ENCODE results near the gene PRKG1.
"Not testable (repeated sequence)": the region's sequence is repeated elsewhere in the genome, so short reads cannot be mapped to it uniquely, and the experiment has no call there.

Gene PRKG1

DNA sequence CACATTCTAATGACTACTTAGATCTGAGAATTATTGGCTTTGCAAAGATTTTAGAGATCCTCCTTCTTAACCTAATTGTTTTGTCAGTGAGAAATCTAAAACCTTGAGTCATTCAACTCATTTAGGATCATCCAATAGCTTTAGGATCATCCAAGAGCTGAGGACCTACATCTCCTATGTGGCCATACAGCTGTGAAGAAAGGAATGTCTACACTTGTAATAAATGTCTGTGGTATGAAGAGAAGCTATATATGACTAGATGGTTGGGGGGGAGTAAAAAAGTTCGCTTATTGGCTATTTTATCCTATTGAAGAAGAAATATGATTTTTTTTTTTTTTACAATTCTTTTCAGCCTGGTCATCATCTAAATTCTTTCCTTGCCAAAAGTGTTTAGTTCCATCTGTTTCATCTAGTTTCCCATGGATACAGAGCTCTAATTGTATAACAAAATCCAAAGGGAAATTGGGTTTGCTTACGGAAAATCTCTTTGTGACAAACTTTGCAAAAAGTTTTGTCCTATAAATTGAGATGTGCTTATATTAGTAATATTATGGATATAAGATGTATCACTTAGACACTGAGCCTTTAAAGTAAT is 196.7 kb downstream of the PRKG1 start:
- DNase-seq (ENCODE audit: low spot score): no peak

GRCh38 chr10:51272099-51272498 is 197.8 kb downstream of the PRKG1 start:
- DNase-seq (ENCODE audit: low spot score): not testable (repeated sequence)

DNA sequence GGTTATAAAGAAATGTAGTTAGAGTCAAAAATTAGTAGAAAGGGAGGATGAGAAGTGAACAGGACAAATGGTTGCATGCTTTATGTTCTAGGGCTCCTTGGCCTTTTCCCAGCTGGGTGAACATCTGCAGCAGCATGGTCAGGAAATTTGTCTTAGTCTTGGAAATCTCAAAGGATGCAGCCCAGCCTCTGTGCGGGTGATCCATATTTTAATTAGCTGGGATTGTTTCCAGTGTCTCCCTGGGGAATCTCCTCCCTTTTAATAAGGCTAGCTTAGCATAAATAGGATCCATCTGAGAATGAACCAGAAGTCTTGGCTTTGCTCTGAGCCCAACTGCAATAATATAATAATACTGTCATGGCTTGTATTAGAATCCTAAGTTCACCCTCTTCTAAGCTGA is 198.3 kb downstream of the PRKG1 start:
- no peak for DNase-seq (ENCODE audit: low spot score)

DNA sequence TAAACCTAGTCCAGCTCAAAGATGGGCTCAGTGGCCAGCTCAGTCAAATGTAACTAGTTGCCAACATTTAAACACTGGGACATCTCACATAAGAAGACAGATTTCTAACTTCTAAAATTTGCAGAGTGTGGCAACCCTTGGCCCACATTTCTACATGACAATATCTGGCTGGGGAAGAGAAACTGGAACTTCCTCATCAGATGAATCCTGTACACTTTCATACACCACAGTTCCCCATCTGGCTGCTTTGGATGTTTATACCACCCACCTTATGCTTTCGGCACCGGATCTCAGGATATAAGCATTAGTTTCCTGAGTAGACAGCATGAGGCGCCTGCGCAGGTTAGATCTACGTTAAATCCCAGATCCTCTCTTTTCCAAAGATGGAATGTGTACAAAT is 199.3 kb downstream of the PRKG1 start:
- no peak for DNase-seq (ENCODE audit: low spot score)

DNA sequence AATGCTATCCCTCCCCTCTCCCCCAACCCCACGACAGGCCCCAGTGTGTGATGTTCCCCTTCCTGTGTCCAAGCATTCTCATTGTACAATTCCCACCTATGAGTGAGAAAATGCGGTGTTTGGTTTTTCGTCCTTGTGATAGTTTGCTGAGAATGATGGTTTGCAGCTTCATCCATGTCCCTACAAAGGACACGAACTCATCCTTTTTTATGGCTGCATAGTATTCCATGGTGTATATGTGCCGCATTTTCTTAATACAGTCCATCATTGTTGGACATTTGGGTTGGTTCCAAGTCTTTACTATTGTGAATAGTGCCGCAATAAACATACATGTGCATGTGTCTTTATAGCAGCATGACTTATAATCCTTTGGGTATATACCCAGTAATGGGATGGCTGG is 201.8 kb downstream of the PRKG1 start:
- DNase-seq (ENCODE audit: low spot score): not testable (repeated sequence)

GRCh38 chr10:51281387-51281786 is 207.1 kb downstream of the PRKG1 start:
- DNase-seq (ENCODE audit: low spot score): not testable (repeated sequence)

- no peak for DNase-seq (ENCODE audit: low spot score)
Observed at GRCh38 chr10:51285601-51286000, 211.3 kb downstream of the PRKG1 start.

- no peak for DNase-seq (ENCODE audit: low spot score)
Observed at GRCh38 chr10:51288511-51288910, 214.2 kb downstream of the PRKG1 start.

DNA sequence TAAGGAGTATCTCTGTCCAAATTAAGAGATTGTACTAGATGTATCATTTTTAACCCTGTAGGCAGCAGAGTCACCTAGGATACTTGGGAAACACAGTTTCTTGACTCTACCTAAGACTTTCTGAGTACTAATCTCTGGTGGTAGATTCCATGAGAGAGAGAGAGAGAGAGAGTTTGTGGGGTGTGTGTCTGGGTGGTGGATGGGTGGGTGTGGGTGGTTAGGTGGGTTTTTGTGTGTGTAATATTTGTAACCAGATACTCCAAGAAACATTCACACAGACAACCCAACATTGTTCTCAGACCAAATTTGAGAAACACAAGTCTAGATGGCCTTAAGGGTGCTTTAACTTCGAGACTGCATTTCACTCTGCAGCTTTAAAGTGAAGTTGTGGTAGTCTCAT is 215.2 kb downstream of the PRKG1 start:
- no peak for DNase-seq (ENCODE audit: low spot score)

DNA sequence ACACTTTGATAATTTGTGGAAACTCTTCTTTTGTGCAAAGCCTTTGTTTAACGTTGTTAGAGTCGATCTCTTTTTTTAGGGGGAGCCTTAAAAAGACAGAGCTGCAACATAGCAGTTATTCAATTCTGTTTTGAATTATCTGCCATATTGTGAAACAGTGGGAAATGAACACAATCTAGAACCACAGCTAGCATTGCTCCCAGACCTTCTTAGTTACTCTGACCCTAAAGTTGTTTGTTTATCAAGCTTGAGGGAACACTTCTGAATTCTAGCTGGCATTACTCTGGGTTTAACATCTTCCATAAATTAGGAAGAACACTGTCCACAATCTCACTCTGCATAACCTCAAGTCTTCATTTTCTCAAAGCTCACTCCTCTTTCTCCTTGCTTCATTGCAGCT is 217.7 kb downstream of the PRKG1 start:
- DNase-seq (ENCODE audit: low spot score): no peak

DNA sequence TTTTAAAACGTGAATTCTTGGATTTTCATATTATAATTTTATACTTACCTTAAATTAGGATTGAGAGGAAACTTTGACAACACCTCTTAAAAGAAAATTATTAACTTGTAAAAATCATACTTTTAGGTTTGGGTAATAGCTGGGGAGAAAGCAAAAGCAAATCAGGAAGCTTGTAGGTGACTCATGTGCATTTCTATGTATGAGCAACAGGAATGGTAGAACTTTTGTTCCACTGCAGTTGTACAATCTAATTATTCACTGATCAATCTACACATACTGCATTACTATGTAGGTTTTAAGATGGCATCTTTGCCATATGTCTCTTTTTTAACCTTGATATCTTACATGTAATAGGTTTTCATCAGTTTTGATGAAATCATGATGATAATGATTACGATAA is 223.2 kb downstream of the PRKG1 start:
- no peak for DNase-seq (ENCODE audit: low spot score)

GRCh38 chr10:51300617-51301304 is 226.5 kb downstream of the PRKG1 start:
- DNase-seq (ENCODE audit: low spot score): no peak

- DNase-seq (ENCODE audit: low spot score): no peak
Observed at GRCh38 chr10:51301644-51302043, 227.4 kb downstream of the PRKG1 start.

- DNase-seq (ENCODE audit: low spot score): no peak
Observed at GRCh38 chr10:51302316-51302715, 228.0 kb downstream of the PRKG1 start.

- no peak for DNase-seq (ENCODE audit: low spot score)
Observed at GRCh38 chr10:51308116-51308515, 233.8 kb downstream of the PRKG1 start.

GRCh38 chr10:51311228-51311627 is 236.9 kb downstream of the PRKG1 start:
- no peak for DNase-seq (ENCODE audit: low spot score)

DNA sequence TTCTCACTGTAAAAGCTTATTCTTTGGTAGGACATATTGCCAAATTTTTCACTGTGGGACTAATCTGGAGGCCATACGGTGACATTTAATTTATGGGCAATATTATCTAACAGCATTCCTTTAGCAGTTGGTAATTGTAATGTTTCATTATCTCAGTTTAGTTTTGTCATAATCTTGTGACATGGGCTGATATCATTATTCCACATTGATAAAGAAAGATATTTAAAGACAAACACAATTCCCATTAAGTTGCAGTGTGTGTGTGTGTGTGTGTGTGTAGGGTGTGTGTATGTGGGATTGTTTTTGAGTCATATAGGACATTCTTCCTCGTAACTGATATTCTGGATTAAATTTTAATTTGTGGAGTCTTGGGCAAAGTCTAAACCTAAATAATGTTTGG is 238.5 kb downstream of the PRKG1 start:
- no peak for DNase-seq (ENCODE audit: low spot score)

DNA sequence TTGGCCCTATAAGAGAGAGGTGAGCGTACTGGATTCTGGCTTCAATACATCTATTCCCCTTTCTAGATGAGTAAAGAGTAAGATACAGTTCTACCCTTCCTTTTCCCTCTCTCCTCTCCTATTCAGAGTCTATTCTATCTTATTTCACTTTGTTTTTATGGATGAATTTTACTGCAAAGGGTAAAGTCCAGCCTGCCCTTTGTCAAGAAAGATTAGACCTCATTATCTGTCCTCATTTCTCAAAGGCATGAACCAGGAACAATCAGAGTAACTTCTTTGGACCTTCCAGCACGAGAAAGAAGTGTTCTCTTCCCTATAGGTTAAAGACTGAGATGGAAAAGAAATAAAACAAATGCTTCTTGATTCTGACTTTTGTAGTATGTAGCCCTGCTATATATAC is 239.0 kb downstream of the PRKG1 start:
- no peak for DNase-seq (ENCODE audit: low spot score)

GRCh38 chr10:51313773-51314478 is 239.6 kb downstream of the PRKG1 start:
- DNase-seq (ENCODE audit: low spot score): no peak

- no peak for DNase-seq (ENCODE audit: low spot score)
Observed at GRCh38 chr10:51314481-51314880, 240.2 kb downstream of the PRKG1 start.

DNA sequence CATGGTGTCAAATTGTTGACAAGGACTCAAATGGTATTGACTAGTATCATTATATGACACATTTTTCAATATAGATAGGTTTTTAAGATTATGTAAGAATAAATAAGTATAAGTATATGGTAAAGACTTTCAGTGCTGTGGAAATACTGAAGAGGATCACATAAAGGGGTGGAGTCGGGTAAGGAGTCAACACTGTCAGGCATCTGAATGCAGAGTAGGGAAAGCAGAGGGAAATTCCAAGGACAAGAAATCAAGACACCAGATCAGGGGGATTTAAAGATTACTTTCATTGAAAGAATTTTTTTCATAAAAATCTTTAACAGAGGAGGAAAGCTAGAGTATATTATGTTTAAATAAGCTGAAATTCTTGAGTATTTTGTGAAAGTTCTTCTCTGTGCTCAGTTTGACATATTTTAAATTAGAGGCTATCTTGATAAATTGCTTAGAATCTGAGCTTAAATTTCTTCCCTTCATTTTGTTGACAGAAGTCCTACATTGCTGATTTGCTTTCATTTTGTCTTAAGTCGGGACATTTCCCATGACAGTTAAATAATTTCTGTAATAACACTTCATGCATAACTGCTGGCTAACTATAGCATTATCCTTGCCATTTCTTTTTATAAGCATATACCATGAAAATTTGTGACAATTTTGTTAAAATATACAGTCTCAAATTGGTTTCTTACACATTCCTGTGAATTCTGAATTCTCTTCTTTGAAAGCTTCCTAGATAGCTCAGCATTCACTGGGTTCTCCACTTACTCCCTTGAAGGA is 244.3 kb downstream of the PRKG1 start:
- no peak for DNase-seq (ENCODE audit: low spot score)

GRCh38 chr10:51319173-51319435 is 244.8 kb downstream of the PRKG1 start:
- no peak for DNase-seq (ENCODE audit: low spot score)

GRCh38 chr10:51321300-51321699 is 247.0 kb downstream of the PRKG1 start:
- no peak for DNase-seq (ENCODE audit: low spot score)
